Measurements from ENCODE around the gene PRSS37.

GRCh38 chr7:141842904-141843303 lies 1.6 kb upstream of the PRSS37 start:
- TF ChIP-seq EP300 (IDR thresholded peaks at IDR 0.05; ENCODE audit: low read depth) (no peak), POLR2AphosphoS5 (IDR thresholded peaks at IDR 0.05) (no peak)
- TF ChIP-seq, protein P1, sequence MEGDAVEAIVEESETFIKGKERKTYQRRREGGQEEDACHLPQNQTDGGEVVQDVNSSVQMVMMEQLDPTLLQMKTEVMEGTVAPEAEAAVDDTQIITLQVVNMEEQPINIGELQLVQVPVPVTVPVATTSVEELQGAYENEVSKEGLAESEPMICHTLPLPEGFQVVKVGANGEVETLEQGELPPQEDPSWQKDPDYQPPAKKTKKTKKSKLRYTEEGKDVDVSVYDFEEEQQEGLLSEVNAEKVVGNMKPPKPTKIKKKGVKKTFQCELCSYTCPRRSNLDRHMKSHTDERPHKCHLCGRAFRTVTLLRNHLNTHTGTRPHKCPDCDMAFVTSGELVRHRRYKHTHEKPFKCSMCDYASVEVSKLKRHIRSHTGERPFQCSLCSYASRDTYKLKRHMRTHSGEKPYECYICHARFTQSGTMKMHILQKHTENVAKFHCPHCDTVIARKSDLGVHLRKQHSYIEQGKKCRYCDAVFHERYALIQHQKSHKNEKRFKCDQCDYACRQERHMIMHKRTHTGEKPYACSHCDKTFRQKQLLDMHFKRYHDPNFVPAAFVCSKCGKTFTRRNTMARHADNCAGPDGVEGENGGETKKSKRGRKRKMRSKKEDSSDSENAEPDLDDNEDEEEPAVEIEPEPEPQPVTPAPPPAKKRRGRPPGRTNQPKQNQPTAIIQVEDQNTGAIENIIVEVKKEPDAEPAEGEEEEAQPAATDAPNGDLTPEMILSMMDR (IDR thresholded peaks at IDR 0.05): no peak
